Endothelial cell (in vitro differentiated cells): ENCODE measurements around the gene KRTAP2-2. TPM values are rescaled to one million over a fixed set of nuclear protein-coding genes. Genes with fewer than 3 reads are reported as not detected.
"Not testable (repeated sequence)": the region's sequence is repeated elsewhere in the genome, so short reads cannot be mapped to it uniquely, and the experiment has no call there.

Experiments used
- DNase-seq: peaks from one replicate; pipeline ENCODE4 v3.0.0; 2021; ENCODE audit warnings: low spot score
- H3K27ac Mint-ChIP-seq: one replicate; pipeline ENCODE4 v1.8.0; 2021; ENCODE audit warnings: mixed read lengths, inconsistent platforms; ENCODE audit not compliant: unreplicated experiment
- H3K27me3 Mint-ChIP-seq: one replicate; pipeline ENCODE4 v1.8.0; 2021; ENCODE audit warnings: mild to moderate bottlenecking, moderate library complexity, mixed read lengths, inconsistent platforms; ENCODE audit not compliant: unreplicated experiment
- H3K36me3 Mint-ChIP-seq: one replicate; pipeline ENCODE4 v1.8.0; 2021; ENCODE audit warnings: mild to moderate bottlenecking, low read depth, mixed read lengths, inconsistent platforms; ENCODE audit not compliant: unreplicated experiment
- H3K4me1 Mint-ChIP-seq: one replicate; pipeline ENCODE4 v1.8.0; 2021; ENCODE audit warnings: mild to moderate bottlenecking, mixed read lengths, inconsistent platforms; ENCODE audit not compliant: unreplicated experiment
- H3K4me3 Mint-ChIP-seq: one replicate; pipeline ENCODE4 v1.8.0; 2021; ENCODE audit warnings: mild to moderate bottlenecking, mixed read lengths, inconsistent platforms; ENCODE audit not compliant: unreplicated experiment
- H3K9me3 Mint-ChIP-seq: one replicate; pipeline ENCODE4 v1.8.0; 2021; ENCODE audit warnings: mixed read lengths, inconsistent platforms; ENCODE audit not compliant: unreplicated experiment
- total RNA-seq: library from RNA; stranded (reverse); fragmentation: NEBNext Ultra II Directional; extraction: Animal tissue kit (Norgen Biotek cat#: 25700); gene quantifications from one replicate; pipeline ENCODE4 v1.2.1, GENCODE V29; 2021; ENCODE audit not compliant: unreplicated experiment
- TF ChIP-seq, protein P1 (sequence below): fragments of 200-600 bp; sonication (generic); IDR thresholded peaks from one replicate; pipeline ENCODE4 v1.5.0; 2021; ENCODE audit warnings: antibody characterized with exemption; ENCODE audit not compliant: unreplicated experiment

The KRTAP2-2 gene
- total RNA-seq, 1 donor from 2014 or later: not detected

DNA sequence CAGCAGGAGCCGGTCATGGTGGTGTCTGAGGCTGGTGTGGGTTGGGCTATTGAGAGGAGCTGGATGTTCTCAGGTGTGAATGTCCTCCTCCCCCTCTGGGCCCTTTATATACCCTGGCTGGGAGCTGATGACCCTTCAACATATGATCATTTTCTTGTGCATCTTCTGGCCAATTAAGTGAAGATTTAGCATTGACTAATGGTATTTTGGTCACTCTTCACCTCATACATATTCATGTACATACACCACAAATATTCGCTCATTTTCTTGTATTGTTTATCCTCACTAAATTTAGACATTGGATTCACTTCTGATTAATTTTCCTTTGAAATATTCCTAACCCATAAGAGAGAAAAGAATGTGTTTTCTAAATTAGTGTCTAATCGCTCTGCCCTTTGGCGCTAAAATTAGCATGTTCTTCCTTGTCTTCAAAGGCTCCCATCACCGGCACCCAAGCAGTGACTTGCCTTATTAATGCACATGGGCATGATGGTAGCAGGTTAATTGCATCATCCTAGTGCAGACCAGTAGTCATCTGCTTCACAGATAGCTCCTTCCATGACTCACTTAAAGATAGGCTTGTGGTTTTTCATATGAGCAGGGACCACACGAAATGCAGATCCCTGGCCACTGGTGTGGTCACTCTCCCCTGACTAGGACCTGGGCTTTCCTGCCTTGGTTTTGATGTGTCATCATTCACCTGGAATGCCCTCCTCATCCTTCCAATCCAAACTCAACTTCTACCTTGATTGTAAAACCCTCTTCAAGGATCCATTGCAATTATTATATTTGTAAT, 11.0 kb upstream of the KRTAP2-2 start, which contains the start of gene KRTAP2-4:
TSS of gene KRTAP2-4 (minus strand) at position 51 of the 796 bp plus-strand sequence. CDS start at position 17, 34 bp downstream.
- DNase-seq: no peak
- Mint-ChIP-seq H3K27ac (no peak within 1 kb of the TSS), H3K27me3 (peaks cover 1% of the 10 kb centered on the region), H3K9me3 (no peaks in the 10 kb centered on the region), H3K4me3 (no peak within 1 kb of the TSS), H3K36me3 (no peaks in the 10 kb centered on the region), H3K4me1 (no peaks in the 10 kb centered on the region)
- TF ChIP-seq, protein P1, sequence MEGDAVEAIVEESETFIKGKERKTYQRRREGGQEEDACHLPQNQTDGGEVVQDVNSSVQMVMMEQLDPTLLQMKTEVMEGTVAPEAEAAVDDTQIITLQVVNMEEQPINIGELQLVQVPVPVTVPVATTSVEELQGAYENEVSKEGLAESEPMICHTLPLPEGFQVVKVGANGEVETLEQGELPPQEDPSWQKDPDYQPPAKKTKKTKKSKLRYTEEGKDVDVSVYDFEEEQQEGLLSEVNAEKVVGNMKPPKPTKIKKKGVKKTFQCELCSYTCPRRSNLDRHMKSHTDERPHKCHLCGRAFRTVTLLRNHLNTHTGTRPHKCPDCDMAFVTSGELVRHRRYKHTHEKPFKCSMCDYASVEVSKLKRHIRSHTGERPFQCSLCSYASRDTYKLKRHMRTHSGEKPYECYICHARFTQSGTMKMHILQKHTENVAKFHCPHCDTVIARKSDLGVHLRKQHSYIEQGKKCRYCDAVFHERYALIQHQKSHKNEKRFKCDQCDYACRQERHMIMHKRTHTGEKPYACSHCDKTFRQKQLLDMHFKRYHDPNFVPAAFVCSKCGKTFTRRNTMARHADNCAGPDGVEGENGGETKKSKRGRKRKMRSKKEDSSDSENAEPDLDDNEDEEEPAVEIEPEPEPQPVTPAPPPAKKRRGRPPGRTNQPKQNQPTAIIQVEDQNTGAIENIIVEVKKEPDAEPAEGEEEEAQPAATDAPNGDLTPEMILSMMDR: no peak

DNA sequence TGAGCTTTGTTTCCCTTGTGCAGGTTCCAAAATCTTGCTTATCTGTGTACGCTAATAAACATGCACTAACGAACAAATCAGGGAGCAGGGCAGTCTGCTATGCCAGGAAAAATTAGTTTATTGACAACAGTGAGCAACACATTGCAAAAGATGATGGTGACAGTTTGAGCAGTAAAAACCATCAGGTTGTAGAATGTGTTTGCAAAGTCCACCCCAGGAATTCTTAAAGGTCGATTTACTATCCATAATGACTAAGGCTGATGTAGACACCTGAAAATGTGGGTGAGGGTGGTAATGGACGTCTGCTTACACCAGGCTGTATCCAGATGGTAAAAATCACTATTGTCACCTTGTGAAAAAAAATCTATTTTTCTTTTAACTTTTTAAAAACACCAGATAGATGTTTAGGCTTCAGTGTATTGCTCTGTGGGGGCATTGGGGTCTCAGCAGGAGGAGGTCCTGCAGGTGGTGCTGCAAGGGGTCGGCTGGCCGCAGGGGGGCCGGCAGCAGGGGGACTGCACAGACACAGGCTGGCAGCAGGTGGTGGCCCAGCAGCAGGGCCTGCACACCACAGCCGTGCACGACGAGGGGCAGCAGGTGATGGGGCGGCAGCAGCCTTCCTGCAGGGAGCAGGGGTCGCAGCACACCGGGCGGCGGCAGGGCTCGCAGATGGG, 10.1 kb upstream of the KRTAP2-2 start:
- H3K9me3 Mint-ChIP-seq, H3K4me3 Mint-ChIP-seq, H3K36me3 Mint-ChIP-seq, DNase-seq, H3K27ac Mint-ChIP-seq, H3K4me1 Mint-ChIP-seq, H3K27me3 Mint-ChIP-seq: not testable (repeated sequence)

DNA sequence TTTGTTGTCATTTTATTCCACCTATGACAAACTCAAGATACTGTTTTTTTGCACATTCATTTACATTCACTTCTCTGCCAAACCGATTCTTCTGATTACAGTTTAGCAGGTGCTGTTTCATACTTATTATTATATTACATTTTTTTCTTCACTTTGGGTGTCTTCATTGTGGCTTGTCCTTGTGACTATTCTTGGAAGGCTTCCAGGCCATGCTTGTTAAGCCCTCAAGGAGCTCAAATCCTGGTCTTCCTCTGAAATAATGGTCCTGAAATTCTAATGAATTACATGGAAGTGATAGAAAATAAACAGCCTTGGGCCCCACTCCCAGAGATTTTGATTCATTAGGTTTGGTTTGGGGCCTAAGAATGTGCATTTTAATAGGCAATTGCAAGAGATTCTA, 9.3 kb upstream of the KRTAP2-2 start:
- no peak overlapping the region for H3K4me3 Mint-ChIP-seq
- H3K4me1 Mint-ChIP-seq: no peaks in the 10 kb centered on the region
- no peaks in the 10 kb centered on the region for H3K9me3 Mint-ChIP-seq
- peaks cover 1% of the 10 kb centered on the region for H3K27me3 Mint-ChIP-seq
- H3K36me3 Mint-ChIP-seq: no peaks in the 10 kb centered on the region
- DNase-seq: no peak
- TF ChIP-seq, protein P1: no peak
- H3K27ac Mint-ChIP-seq: no peak overlapping the region

- Mint-ChIP-seq H3K27ac (no peak overlapping the region), H3K9me3 (no peaks in the 10 kb centered on the region), H3K27me3 (peaks cover 1% of the 10 kb centered on the region), H3K4me1 (no peaks in the 10 kb centered on the region), H3K4me3 (no peak overlapping the region), H3K36me3 (no peaks in the 10 kb centered on the region)
- DNase-seq: no peak
- TF ChIP-seq, protein P1: no peak
Measured at GRCh38 chr17:41063449-41063848, 8.4 kb upstream of the KRTAP2-2 start.

GRCh38 chr17:41061964-41062363, 6.9 kb upstream of the KRTAP2-2 start:
- no peak overlapping the region for H3K27ac Mint-ChIP-seq

More at GRCh38 chr17:41061964-41062363, 6.9 kb upstream of the KRTAP2-2 start:
- H3K4me3 Mint-ChIP-seq: no peak overlapping the region
- no peaks in the 10 kb centered on the region for H3K36me3 Mint-ChIP-seq
- peaks cover 1% of the 10 kb centered on the region for H3K27me3 Mint-ChIP-seq
- no peak for DNase-seq
- H3K9me3 Mint-ChIP-seq: no peaks in the 10 kb centered on the region
- no peaks in the 10 kb centered on the region for H3K4me1 Mint-ChIP-seq
- TF ChIP-seq, protein P1: no peak
